GM21367 (cell line): ENCODE data around the gene ERP29.
A peak's percentile ranks its signal among the peaks of the same experiment; 100 is the strongest.
"Not testable (repeated sequence)": the region's sequence is repeated elsewhere in the genome, so short reads cannot be mapped to it uniquely, and the experiment has no call there.

Experiments used
- ATAC-seq: cut with Tn5 transposase; IDR thresholded peaks from one replicate; pipeline ENCODE4 v1.9.1; 2021; ENCODE audit not compliant: unreplicated experiment

ERP29 gene

GRCh38 chr12:112012775-112013600, at the start of gene ERP29, which contains the start of gene TMEM116:
Gene ERP29 (plus strand): TSS chr12:112013426. CDS start chr12:112013466, 40 bp downstream.
Gene TMEM116 (minus strand): TSS chr12:112013165. CDS start chr12:112005270, 7,895 bp downstream.
- peak; percentile 60 for ATAC-seq

GRCh38 chr12:111964935-111965334, 48.3 kb upstream of the ERP29 start:
- ATAC-seq, result no peak

GRCh38 chr12:111971800-111972199, 41.4 kb upstream of the ERP29 start:
- ATAC-seq, result no peak

GRCh38 chr12:111975161-111975931, 37.9 kb upstream of the ERP29 start:
- no peak for ATAC-seq

- no peak for ATAC-seq
Measured at GRCh38 chr12:111976291-111976690, 36.9 kb upstream of the ERP29 start.

GRCh38 chr12:111976860-111977259, 36.4 kb upstream of the ERP29 start:
- ATAC-seq, result no peak

- no peak for ATAC-seq
Measured at GRCh38 chr12:111978545-111978944, 34.7 kb upstream of the ERP29 start.

GRCh38 chr12:111980598-111980997, 32.6 kb upstream of the ERP29 start:
- no peak for ATAC-seq

- ATAC-seq, result no peak
Measured at GRCh38 chr12:111981987-111982386, 31.2 kb upstream of the ERP29 start.

- ATAC-seq, result no peak
Measured at GRCh38 chr12:111984820-111985219, 28.4 kb upstream of the ERP29 start.

GRCh38 chr12:111991535-111991934, 21.7 kb upstream of the ERP29 start:
- ATAC-seq, result no peak

GRCh38 chr12:111991946-111992345, 21.3 kb upstream of the ERP29 start:
- no peak for ATAC-seq

GRCh38 chr12:111992464-111992863, 20.8 kb upstream of the ERP29 start:
- no peak for ATAC-seq

- no peak for ATAC-seq
Measured at GRCh38 chr12:111993292-111994150, 19.7 kb upstream of the ERP29 start.

- ATAC-seq, result not testable (repeated sequence)
Measured at GRCh38 chr12:111994211-111995111, 18.8 kb upstream of the ERP29 start.

GRCh38 chr12:111995782-111996480, 17.3 kb upstream of the ERP29 start:
- no peak for ATAC-seq

GRCh38 chr12:111997300-111997699, 15.9 kb upstream of the ERP29 start:
- ATAC-seq, result no peak

GRCh38 chr12:111998015-111998414, 15.2 kb upstream of the ERP29 start:
- ATAC-seq, result no peak

- ATAC-seq, result not testable (repeated sequence)
Measured at GRCh38 chr12:111999129-111999528, 14.1 kb upstream of the ERP29 start.
